ENCODE results near the gene GTF3C4.
"Not testable (repeated sequence)": the region's sequence is repeated elsewhere in the genome, so short reads cannot be mapped to it uniquely, and the experiment has no call there.

GTF3C4 gene

DNA sequence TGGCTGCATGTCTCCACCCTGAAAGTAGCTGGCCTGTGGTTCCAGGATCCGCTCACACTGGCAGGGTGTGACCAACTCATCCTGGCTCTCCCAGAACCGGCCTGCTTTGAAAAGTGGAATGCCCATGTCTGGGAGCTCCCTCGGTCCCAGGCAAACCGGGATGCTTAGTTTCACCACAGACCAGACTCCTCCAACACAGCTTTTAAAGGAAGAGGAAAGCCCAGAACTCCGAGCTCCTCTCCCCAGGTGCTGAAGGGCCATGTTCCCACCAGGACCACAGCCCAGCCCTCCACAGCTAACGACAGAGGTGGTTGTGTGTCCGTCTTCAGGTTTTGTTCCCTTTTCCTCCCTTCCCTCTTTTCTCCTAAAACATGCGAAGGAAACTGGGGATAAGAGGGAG is 38.0 kb downstream of the GTF3C4 start:
- DNase-seq (ENCODE audit: low read depth in 2 of 2): no peak
- TF ChIP-seq, protein P1, sequence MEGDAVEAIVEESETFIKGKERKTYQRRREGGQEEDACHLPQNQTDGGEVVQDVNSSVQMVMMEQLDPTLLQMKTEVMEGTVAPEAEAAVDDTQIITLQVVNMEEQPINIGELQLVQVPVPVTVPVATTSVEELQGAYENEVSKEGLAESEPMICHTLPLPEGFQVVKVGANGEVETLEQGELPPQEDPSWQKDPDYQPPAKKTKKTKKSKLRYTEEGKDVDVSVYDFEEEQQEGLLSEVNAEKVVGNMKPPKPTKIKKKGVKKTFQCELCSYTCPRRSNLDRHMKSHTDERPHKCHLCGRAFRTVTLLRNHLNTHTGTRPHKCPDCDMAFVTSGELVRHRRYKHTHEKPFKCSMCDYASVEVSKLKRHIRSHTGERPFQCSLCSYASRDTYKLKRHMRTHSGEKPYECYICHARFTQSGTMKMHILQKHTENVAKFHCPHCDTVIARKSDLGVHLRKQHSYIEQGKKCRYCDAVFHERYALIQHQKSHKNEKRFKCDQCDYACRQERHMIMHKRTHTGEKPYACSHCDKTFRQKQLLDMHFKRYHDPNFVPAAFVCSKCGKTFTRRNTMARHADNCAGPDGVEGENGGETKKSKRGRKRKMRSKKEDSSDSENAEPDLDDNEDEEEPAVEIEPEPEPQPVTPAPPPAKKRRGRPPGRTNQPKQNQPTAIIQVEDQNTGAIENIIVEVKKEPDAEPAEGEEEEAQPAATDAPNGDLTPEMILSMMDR (IDR thresholded peaks at IDR 0.05; ENCODE audit: low read depth, low read length): no peak

DNA sequence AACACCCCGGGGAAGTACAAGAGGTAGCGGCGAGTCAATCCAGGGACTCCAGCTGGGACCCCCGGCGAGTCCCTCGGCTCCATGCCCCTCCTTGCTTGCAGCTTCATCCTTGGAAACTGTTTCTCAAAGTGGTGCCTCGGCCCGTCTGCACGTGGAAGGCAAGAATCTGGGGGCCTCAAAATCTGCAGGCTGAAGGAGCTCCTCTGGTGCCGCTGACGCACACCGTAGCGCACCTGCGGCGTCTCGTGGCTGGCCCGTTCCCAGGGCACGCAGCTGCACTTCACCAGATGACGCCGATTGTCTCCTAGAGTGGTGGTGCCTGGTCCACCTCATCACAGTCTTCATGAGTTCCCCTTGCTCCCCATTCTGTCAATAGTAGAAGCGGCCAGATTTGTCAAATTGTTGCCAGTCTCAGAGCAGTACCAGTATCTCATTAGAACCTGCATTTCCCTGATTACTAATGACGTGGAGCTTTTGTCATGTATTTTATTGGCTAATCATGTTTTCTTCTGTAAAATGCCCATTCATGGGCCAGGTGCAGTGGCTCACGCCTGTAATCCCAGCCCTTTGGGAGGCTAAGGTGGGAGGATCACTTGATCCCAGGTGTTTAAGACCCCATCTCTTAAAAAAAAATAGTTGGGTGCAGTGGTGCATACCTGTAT is 38.6 kb downstream of the GTF3C4 start:
- TF ChIP-seq, protein P1 (IDR thresholded peaks at IDR 0.05; ENCODE audit: low read depth, low read length): no peak
- H3K4me3 ChIP-seq (replicated peaks in 1 of 2; ENCODE audit: low read depth in 2 of 2, low read length in 2 of 2): no peak overlapping the region
- no peak for DNase-seq (ENCODE audit: low read depth in 2 of 2)

More for the DNA sequence above, 38.0 kb downstream of the GTF3C4 start:
- H3K4me3 ChIP-seq (replicated peaks in 1 of 2; ENCODE audit: low read depth in 2 of 2, low read length in 2 of 2): no peak overlapping the region

DNA sequence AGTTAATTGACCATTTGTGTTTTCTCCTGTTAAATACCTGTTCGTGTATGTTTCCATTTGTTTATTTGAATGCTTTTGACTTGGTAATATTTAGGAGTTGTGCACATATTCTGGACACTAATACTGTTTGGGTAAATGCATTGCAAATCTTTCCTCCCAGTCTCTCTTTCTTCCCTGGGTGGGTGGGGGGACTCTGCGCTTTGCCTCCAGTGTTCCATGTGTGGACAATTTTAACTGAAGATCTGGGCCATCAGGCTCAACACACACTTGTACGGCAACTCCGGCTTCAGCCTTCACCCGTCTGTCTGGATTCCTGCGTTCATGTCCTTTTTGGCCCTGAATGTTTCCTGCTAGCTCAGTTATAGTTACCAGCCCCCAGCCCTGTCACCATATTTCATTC is 40.1 kb downstream of the GTF3C4 start:
- no peak overlapping the region for H3K4me3 ChIP-seq (replicated peaks in 1 of 2; ENCODE audit: low read depth in 2 of 2, low read length in 2 of 2)
- TF ChIP-seq, protein P1 (IDR thresholded peaks at IDR 0.05; ENCODE audit: low read depth, low read length): no peak
- no peak for DNase-seq (ENCODE audit: low read depth in 2 of 2)

DNA sequence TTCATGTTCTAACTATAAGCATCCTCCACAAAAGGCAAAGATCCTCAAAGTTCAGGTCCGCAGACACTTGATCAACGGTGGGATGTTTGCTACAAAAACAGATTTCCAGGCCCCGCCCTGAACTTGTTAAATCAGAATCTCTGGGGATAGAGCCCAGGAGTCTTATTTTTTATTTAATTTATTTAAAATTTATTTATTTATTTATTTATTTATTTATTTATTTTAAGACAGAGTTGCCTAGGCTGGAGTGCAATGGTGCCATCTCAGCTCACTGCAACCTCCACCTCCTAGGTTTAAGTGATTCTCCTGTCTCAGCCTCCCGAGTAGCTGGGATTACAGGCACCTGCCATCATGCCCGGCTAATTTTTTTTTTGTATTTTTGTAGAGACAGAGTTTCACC is 40.9 kb downstream of the GTF3C4 start:
- DNase-seq (ENCODE audit: low read depth in 2 of 2); H3K4me3 ChIP-seq (replicated peaks in 1 of 2; ENCODE audit: low read depth in 2 of 2, low read length in 2 of 2): not testable (repeated sequence)

DNA sequence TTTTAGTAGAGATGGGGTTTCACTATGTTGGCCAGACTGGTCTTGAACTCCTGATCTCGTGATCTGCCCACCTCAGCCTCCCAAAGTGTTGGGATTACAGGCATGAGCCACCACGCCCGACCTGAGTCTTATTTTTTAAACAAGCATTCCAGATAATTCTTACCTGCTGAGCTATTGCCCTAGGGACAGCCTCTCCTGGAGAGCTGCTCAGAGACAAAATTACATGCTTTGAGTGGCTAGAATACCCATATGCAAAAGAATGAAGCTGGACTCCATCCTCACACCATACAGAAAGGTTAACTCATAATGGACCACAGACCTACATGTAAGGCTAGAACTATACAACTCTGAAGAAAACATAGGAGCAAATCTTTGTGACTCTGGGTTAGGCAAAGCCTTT is 41.6 kb downstream of the GTF3C4 start:
- H3K4me3 ChIP-seq (replicated peaks in 1 of 2; ENCODE audit: low read depth in 2 of 2, low read length in 2 of 2): no peak overlapping the region
- TF ChIP-seq, protein P1 (IDR thresholded peaks at IDR 0.05; ENCODE audit: low read depth, low read length): no peak

DNA sequence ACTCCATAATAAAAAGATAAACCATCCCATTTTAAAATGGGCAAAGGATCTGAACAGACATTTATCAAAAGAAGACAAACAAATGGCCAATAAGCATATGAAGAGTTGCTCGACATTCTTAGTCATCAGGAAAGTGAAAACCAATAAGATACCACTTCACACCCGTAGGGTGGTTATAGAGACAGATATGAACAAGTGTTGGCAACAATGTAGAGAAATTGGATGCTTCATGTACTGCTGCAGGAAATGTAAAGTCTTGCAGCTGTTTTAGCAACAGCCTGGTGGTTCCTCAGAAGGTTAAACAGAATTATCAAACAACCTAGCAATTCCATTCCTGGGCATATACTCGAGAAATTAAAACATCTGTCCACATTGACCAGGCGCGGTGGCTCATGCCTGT is 42.5 kb downstream of the GTF3C4 start:
- TF ChIP-seq, protein P1 (IDR thresholded peaks at IDR 0.05; ENCODE audit: low read depth, low read length): no peak
- DNase-seq (ENCODE audit: low read depth in 2 of 2): no peak
- H3K4me3 ChIP-seq (replicated peaks in 1 of 2; ENCODE audit: low read depth in 2 of 2, low read length in 2 of 2): no peak overlapping the region

More for the DNA sequence above, 41.6 kb downstream of the GTF3C4 start:
- DNase-seq (ENCODE audit: low read depth in 2 of 2): no peak

DNA sequence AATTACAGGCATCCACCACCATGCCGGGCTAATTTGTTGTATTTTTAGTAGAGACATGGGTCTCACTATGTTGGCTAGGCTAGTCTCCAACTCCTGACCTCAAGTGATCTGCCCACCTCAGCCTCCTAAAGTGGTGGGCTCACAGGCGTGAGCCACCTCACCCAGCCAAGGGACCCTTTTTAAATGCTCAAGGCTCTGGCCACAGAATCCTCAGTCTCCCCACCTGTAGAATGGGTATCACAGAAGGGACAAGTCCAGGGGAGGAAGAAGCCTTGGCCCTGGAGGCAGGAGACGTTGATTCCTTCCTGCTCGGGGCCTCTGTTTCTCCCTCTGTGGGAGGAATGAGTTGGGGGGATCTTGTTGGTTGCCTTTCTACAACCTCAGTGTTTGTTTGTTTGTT is 45.7 kb downstream of the GTF3C4 start:
- TF ChIP-seq, protein P1 (IDR thresholded peaks at IDR 0.05; ENCODE audit: low read depth, low read length): no peak
- no peak for DNase-seq (ENCODE audit: low read depth in 2 of 2)
- no peak overlapping the region for H3K4me3 ChIP-seq (replicated peaks in 1 of 2; ENCODE audit: low read depth in 2 of 2, low read length in 2 of 2)
